ENCODE measurements around the gene NFATC2. TPM values are rescaled to one million over a fixed set of nuclear protein-coding genes. Genes with fewer than 3 reads are reported as not detected.

Gene NFATC2
- total RNA-seq, 1 donor = 0.36 TPM

DNA sequence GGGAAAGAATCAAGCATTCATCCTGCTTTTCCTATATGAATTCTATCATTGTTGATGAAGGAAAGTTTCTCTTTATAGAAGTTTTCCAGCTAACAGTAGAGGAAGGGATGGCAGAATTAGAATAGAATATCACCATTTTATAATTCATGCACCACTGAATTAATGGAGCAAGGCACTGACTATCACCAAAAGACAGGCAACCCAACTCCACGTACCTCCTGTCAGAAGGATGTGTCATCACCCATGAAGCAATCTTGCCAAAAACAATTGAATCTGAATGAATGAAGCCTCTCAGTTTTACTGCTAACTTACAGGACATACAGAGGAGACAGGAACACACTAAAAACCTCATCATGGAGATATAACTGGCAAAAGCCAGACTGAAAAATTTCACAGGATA, 122.4 kb downstream of the NFATC2 start:
- no peak overlapping the region for H3K4me3 ChIP-seq (ENCODE audit: low read depth, low read length)
- TF ChIP-seq, protein P1, sequence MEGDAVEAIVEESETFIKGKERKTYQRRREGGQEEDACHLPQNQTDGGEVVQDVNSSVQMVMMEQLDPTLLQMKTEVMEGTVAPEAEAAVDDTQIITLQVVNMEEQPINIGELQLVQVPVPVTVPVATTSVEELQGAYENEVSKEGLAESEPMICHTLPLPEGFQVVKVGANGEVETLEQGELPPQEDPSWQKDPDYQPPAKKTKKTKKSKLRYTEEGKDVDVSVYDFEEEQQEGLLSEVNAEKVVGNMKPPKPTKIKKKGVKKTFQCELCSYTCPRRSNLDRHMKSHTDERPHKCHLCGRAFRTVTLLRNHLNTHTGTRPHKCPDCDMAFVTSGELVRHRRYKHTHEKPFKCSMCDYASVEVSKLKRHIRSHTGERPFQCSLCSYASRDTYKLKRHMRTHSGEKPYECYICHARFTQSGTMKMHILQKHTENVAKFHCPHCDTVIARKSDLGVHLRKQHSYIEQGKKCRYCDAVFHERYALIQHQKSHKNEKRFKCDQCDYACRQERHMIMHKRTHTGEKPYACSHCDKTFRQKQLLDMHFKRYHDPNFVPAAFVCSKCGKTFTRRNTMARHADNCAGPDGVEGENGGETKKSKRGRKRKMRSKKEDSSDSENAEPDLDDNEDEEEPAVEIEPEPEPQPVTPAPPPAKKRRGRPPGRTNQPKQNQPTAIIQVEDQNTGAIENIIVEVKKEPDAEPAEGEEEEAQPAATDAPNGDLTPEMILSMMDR (IDR thresholded peaks at IDR 0.05; ENCODE audit: insufficient read depth, low read length) = no peak
- no peak for DNase-seq (ENCODE audit: low read depth)

DNA sequence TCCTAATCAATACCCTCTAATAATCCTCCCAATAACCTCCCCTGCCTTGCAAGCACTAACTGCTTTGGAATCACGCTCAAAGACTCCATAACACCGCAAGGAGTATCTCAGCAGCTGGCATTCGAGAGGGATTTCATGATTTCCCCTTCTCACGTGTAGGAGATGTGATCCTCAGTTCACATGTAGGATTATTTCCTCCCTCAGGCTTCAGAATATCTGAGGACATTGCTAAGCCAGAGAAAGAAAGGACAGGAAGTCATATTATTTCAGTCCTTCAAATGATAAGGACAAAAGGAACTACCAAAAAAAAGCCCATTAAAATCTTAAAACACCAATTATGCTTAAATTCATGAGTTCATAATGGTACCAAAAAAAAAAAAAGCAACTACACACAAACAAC, 122.9 kb downstream of the NFATC2 start:
- H3K4me3 ChIP-seq (ENCODE audit: low read depth, low read length) = no peak overlapping the region
- DNase-seq (ENCODE audit: low read depth) = no peak
- TF ChIP-seq, protein P1 (IDR thresholded peaks at IDR 0.05; ENCODE audit: insufficient read depth, low read length) = no peak

DNA sequence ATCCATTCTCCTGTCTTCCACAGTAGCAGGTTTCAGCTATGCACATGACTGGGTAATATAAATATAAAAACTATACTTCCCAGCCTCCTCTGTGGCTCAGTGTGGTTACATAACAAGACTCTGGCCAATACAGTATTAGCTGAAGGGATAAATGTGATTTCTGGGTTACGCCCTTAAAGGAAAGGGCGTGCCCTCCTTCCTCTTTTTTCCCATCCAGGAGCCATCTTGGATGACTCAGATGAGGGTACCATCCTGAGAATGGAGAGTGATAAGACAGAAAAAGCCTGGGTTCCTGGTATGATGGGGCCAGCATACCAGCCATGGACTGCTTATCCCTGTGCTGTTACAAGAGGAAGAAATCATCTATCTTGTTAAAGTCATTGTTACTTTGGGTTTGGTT, 123.3 kb downstream of the NFATC2 start:
- no peak overlapping the region for H3K4me3 ChIP-seq (ENCODE audit: low read depth, low read length)
- TF ChIP-seq, protein P1 (IDR thresholded peaks at IDR 0.05; ENCODE audit: insufficient read depth, low read length) = no peak
- DNase-seq (ENCODE audit: low read depth) = no peak

DNA sequence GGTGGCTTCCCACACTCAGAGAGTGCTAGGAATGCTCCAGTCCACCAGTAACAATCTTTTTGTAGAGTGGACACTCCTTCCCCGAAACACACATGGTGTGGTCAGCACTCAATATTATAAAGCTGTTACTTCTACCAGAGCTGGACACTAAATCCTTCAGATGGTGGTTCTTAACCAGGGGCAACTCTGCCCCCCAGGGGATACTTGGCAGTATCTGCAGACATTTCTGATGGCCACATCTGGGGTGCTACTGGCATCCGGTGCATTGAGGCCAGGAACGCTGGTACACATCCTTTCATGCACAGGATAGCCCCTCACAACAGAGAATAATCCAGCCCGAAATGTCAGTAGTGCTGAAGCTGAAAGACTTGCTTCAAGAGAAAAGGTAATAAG, 124.4 kb downstream of the NFATC2 start:
- TF ChIP-seq, protein P1 (IDR thresholded peaks at IDR 0.05; ENCODE audit: insufficient read depth, low read length) = no peak
- no peak for DNase-seq (ENCODE audit: low read depth)
- H3K4me3 ChIP-seq (ENCODE audit: low read depth, low read length) = no peak overlapping the region

DNA sequence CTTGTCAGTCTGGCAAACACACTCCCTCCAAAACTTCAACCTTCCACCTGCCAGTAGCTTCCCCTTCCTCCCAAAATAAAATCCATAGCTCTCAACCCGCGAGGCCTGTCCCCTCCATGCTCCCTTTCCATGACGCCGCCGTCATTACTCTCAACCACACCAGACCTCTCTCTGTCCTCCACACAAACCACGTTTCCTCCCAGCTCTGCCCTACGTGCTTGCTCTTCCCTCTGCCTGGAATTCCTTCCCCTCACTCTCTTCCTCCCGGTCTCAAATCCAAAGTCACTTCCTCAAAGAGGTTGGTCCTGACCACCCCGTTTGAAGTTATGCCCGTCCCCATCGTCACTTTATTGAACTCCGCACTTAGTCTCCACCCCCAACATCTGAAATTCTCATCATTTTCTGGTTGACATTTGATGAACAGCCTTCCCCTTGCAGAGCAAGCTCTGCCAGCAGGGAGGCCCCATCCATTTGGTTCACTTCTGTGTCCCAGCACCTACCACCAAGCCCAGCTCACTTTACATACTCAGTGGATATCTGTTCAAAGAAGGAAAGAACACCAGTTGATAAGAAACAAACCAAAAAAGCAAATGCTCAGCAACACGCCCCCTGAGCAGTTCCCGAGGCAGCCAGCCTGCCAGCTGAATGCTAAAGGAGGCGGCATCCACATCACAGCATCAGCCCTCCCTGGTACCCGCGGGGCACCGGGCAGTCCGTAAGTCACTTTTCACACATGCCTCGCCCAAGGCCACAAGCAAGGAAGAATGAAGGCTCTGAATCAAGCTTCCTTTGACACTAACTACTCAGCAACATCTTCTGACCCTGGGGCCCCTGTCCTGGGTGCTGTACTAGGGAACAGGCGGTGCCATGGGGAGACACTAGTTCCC, 125.0 kb downstream of the NFATC2 start:
- DNase-seq (ENCODE audit: low read depth) = no peak
- H3K4me3 ChIP-seq (ENCODE audit: low read depth, low read length) = no peak overlapping the region

DNA sequence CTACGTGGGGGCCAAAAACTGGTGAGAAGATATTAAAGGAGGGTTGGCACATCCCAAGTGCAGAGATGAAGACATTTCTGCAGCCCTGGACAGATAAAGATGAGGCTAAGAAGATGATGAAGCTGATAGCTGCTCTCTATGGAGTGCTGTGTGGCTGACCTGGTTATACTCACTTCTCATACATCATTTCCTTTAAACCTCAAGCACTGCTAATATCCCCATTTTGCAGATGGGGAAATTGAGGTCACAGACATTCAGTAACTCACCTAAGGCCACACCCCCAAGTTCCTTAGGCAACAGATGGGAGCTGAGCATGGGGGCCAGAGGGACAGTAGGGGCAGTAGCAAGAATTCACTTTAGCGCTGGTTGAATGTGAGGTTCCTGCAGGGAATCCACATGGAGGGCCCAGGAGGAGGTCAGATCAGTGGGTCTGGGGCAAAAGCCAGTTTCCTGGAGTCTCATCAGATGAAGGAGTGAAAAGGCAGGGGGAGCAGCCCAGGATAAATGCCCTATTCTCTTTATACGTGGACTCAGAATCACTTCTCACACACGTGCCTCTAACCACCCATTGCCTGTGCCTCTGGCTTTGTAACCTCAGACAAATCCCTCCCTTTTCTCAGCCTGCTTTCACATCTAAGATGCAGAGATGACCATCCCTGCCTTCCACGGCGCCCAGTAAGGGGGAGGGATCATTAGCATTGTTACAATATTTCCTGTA, 125.8 kb downstream of the NFATC2 start:
- TF ChIP-seq, protein P1 (IDR thresholded peaks at IDR 0.05; ENCODE audit: insufficient read depth, low read length) = no peak
- DNase-seq (ENCODE audit: low read depth) = no peak
- H3K4me3 ChIP-seq (ENCODE audit: low read depth, low read length) = no peak overlapping the region

More for the DNA sequence above, 125.0 kb downstream of the NFATC2 start:
- TF ChIP-seq, protein P1 (IDR thresholded peaks at IDR 0.05; ENCODE audit: insufficient read depth, low read length) = no peak
